ENCODE measurements around the gene JAM3. TPM values are rescaled to one million over a fixed set of nuclear protein-coding genes. Genes with fewer than 3 reads are reported as not detected.

The JAM3 gene
- total and polyA plus RNA-seq, 10 of the 15 experiments (the other 5 are each of a cell fraction or from before 2014, with no cell fraction given): 0.04 to 1.1 (median 0.32) TPM; not detected in 1

GRCh38 chr11:134140961-134141490, 72.2 kb downstream of the JAM3 start:
- Histone ChIP-seq H3K4me1 (ENCODE audit: control insufficient read depth, insufficient read depth, low read length) (no peaks in the 10 kb centered on the region), H3K4me2 (ENCODE audit: control insufficient read depth, insufficient read depth) (no peak overlapping the region), H4K20me1 (ENCODE audit: control insufficient read depth, insufficient read depth) (no peaks in the 10 kb centered on the region), H3K36me3 (ENCODE audit: control insufficient read depth in 2 of 2, insufficient read depth in 2 of 2, low read length in 1 of 2) (no peaks in the 10 kb centered on the region), H3K27ac (ENCODE audit: control insufficient read depth, insufficient read depth) (no peak overlapping the region), H3K9me3 (replicated peaks; ENCODE audit: control insufficient read depth, insufficient read depth, low read length) (no peaks in the 10 kb centered on the region), H3K27me3 (replicated peaks in 1 of 2; ENCODE audit: control insufficient read depth in 2 of 2, insufficient read depth in 2 of 2, low read length in 1 of 2) (no peaks in the 10 kb centered on the region), H3K9ac (ENCODE audit: control insufficient read depth, insufficient read depth, low read length) (no peak overlapping the region), H3K79me2 (ENCODE audit: control insufficient read depth, insufficient read depth, low read length) (no peaks in the 10 kb centered on the region), H3K4me3 (no peak overlapping the region), H2AFZ (ENCODE audit: control insufficient read depth, low read depth, low read length) (no peak overlapping the region)
- intact Hi-C loops (cut with micrococcal nuclease; ENCODE audit: unreplicated experiment): no loop called here
- WGBS (ENCODE audit: insufficient coverage, insufficient replicate concordance, low lambda C conversion rate, missing lambda C conversion rate): 58% methylated on average over 7 of the region's 7 CpGs
- POLR2A ChIA-PET: no interaction called here
- RAD21 ChIA-PET (ENCODE audit: unreplicated experiment): no interaction called here
- BruUV-seq (replicated peaks): no TSS peak
- TF ChIP-seq NFYA (IDR thresholded peaks at IDR 0.05; ENCODE audit: borderline replicate concordance, low read depth, low read length): no peak
- TF ChIP-seq BCL11A (IDR thresholded peaks at IDR 0.05; ENCODE audit: low read depth, low read length): no peak
- no peak for TF ChIP-seq SUPT20H (IDR thresholded peaks at IDR 0.05; ENCODE audit: borderline replicate concordance, control insufficient read depth, low read depth, low read length)
- no peak for TF ChIP-seq PML (IDR thresholded peaks at IDR 0.05; ENCODE audit: low read length)
- TF ChIP-seq HDAC2 (IDR thresholded peaks at IDR 0.05): no peak
- TF ChIP-seq FOXK2 (IDR thresholded peaks at IDR 0.05): no peak
- no peak for TF ChIP-seq SPI1 (IDR thresholded peaks at IDR 0.05; ENCODE audit: borderline replicate concordance, insufficient read depth, low read depth, low read length)
- no peak for TF ChIP-seq RELA (IDR thresholded peaks at IDR 0.05; ENCODE audit: borderline replicate concordance, partially characterized antibody)
- no peak for TF ChIP-seq ATF7 (IDR thresholded peaks at IDR 0.05; ENCODE audit: low read depth)
- TF ChIP-seq BMI1 (IDR thresholded peaks at IDR 0.05; ENCODE audit: borderline replicate concordance): no peak
- no peak for TF ChIP-seq SIX5 (IDR thresholded peaks at IDR 0.05; ENCODE audit: low read depth, low read length, severe bottlenecking)
- TF ChIP-seq SMAD1 (IDR thresholded peaks at IDR 0.05; ENCODE audit: low read depth, partially characterized antibody): no peak
- no peak for TF ChIP-seq ZBED1 (IDR thresholded peaks at IDR 0.05; ENCODE audit: borderline replicate concordance)
- no peak for TF ChIP-seq KDM1A (IDR thresholded peaks at IDR 0.05; ENCODE audit: borderline replicate concordance)
- no peak for TF ChIP-seq EED (IDR thresholded peaks at IDR 0.05; ENCODE audit: low read depth)
- no peak for TF ChIP-seq MEF2A (IDR thresholded peaks at IDR 0.05; ENCODE audit: insufficient read depth, low read depth, low read length)
- CTCF ChIA-PET: interaction anchor here (0.9 to 1.6 kb wide), 3 partner anchors 10 to 214 kb away, joined by 3 to 5 read pairs (median 3); no protein-coding TSS in a partner anchor
- in situ Hi-C loops (cut with MboI): loop anchor here (5.0 kb wide), 2 partner anchors 89 to 214 kb away; no protein-coding TSS in a partner anchor
- DNase-seq (ENCODE audit: low read depth, low spot score): no peak
- no peak for ATAC-seq
- SMC1A ChIA-PET (ENCODE audit: uncharacterized antibody, unreplicated experiment): interaction anchor here (0.9 kb wide), 1 partner anchor 216 kb away, joined by 3 read pairs; no protein-coding TSS in a partner anchor
- no peak for FAIRE-seq

Measured in GM12878 (cell line).